Upper lobe of left lung (tissue), 4 donors: ENCODE results near the gene NSD1.

ENCODE experiments used
- CTCF ChIP-seq, 6 experiments: fragments of 450-650 bp in 4 of 6; fragments of 200-600 bp in 2 of 6; sonication (generic) in 2 of 6; IDR thresholded peaks; one replicate each; pipeline ENCODE4 v1.5.1; 2016 to 2019; ENCODE audit warnings: antibody characterized with exemption in 6 of 6
- POLR2A ChIP-seq, 4 donors: fragments of 450-650 bp; IDR thresholded peaks; one replicate each; pipeline ENCODE4 v1.5.1; 2016 to 2017; ENCODE audit warnings: antibody characterized with exemption in 4 of 4, mild to moderate bottlenecking in 2 of 4
- POLR2AphosphoS5 ChIP-seq, 2 donors: sonication (generic); formaldehyde crosslinking; IDR thresholded peaks; one replicate each; pipeline ENCODE4 v1.5.1; 2017; ENCODE audit warnings: antibody characterized with exemption in 2 of 2

- TF ChIP-seq POLR2AphosphoS5 (IDR thresholded peaks at IDR 0.05) (no peak), POLR2A (IDR thresholded peaks at IDR 0.05) (no peak), CTCF (IDR thresholded peaks at IDR 0.05) (no peak)
Measured at GRCh38 chr5:177089127-177089526, 44.4 kb upstream of the NSD1 start.
